SK-N-SH treated with all-trans-retinoic acid at 6 μM for 48 hours (cell line): ENCODE results near the gene AUTS2.

Experiments
- ATAC-seq: fragments of 200-7000 bp; cut with Tn5 transposase; 3 replicates; pipeline ENCODE4 v1.9.1; 2020; ENCODE audit warnings: mild to moderate bottlenecking, moderate library complexity
- ARNTL ChIP-seq: fragments of 450-650 bp; formaldehyde crosslinking; IDR thresholded peaks from 2 replicates; pipeline ENCODE4 v1.5.0; 2020; ENCODE audit warnings: low read depth, mild to moderate bottlenecking, moderate library complexity, borderline replicate concordance
- BACH2 ChIP-seq: fragments of 250-450 bp; sonication (Bioruptor Pico); IDR thresholded peaks from 2 replicates; pipeline ENCODE4 v1.9.0; 2021; ENCODE audit warnings: mild to moderate bottlenecking, borderline replicate concordance
- CSDC2 ChIP-seq: fragments of 250-450 bp; sonication (Bioruptor Pico); IDR thresholded peaks from 2 replicates; pipeline ENCODE4 v1.5.0; 2020; ENCODE audit warnings: mild to moderate bottlenecking, moderate library complexity
- ESRRG ChIP-seq: fragments of 250-450 bp; sonication (Bioruptor Pico); IDR thresholded peaks from 2 replicates; pipeline ENCODE4 v1.6.1; 2021; ENCODE audit warnings: mild to moderate bottlenecking
- GLIS3 ChIP-seq: fragments of 250-450 bp; sonication (Bioruptor Pico); IDR thresholded peaks from 2 replicates; pipeline ENCODE4 v1.5.0; 2020; ENCODE audit warnings: mild to moderate bottlenecking, moderate library complexity
- ISL1 ChIP-seq: fragments of 250-450 bp; sonication (Bioruptor Pico); IDR thresholded peaks from 2 replicates; pipeline ENCODE4 v2.1.2; 2022; ENCODE audit warnings: mild to moderate bottlenecking, moderate library complexity
- OSR1 ChIP-seq: fragments of 250-450 bp; sonication (Bioruptor Pico); IDR thresholded peaks from 2 replicates; pipeline ENCODE4 v1.8.0; 2022; ENCODE audit warnings: moderate library complexity, mild to moderate bottlenecking, inconsistent platforms
- PPARA ChIP-seq: fragments of 250-450 bp; sonication (Bioruptor Pico); IDR thresholded peaks from 2 replicates; pipeline ENCODE4 v1.5.0; 2020; ENCODE audit warnings: mild to moderate bottlenecking, borderline replicate concordance
- RARB ChIP-seq: fragments of 250-450 bp; sonication (Bioruptor Pico); IDR thresholded peaks from 2 replicates; pipeline ENCODE4 v1.8.0; 2021; ENCODE audit warnings: mild to moderate bottlenecking, moderate library complexity
- SNAI2 ChIP-seq: fragments of 250-450 bp; sonication (Bioruptor Pico); IDR thresholded peaks from 2 replicates; pipeline ENCODE4 v1.5.0; 2020; ENCODE audit warnings: mild to moderate bottlenecking, moderate library complexity
- TCF4 ChIP-seq: fragments of 250-450 bp; sonication (Bioruptor Pico); IDR thresholded peaks from 2 replicates; pipeline ENCODE4 v1.8.0; 2021; ENCODE audit warnings: mild to moderate bottlenecking, moderate library complexity, borderline replicate concordance
- ZC3H10 ChIP-seq: fragments of 250-450 bp; sonication (Bioruptor Pico); IDR thresholded peaks from 2 replicates; pipeline ENCODE4 v1.5.1; 2021; ENCODE audit warnings: mild to moderate bottlenecking, moderate library complexity
- ZFP3 ChIP-seq: fragments of 250-450 bp; sonication (Bioruptor Pico); IDR thresholded peaks from 2 replicates; pipeline ENCODE4 v1.5.0; 2020; ENCODE audit warnings: mild to moderate bottlenecking, moderate library complexity
- ZFP30 ChIP-seq: fragments of 450-650 bp; formaldehyde crosslinking; IDR thresholded peaks from 2 replicates; pipeline ENCODE4 v1.5.0; 2022; ENCODE audit warnings: mild to moderate bottlenecking, moderate library complexity
- ZNF565 ChIP-seq: fragments of 450-650 bp; formaldehyde crosslinking; conservative IDR thresholded peaks from 2 replicates; pipeline ENCODE4 v1.5.0; 2020; ENCODE audit warnings: low read depth, mild to moderate bottlenecking, moderate library complexity
- ZNF70 ChIP-seq: fragments of 450-650 bp; formaldehyde crosslinking; IDR thresholded peaks from 2 replicates; pipeline ENCODE4 v1.5.0; 2020; ENCODE audit warnings: mild to moderate bottlenecking, moderate library complexity
- ZNF8 ChIP-seq: fragments of 450-650 bp; formaldehyde crosslinking; IDR thresholded peaks from 2 replicates; pipeline ENCODE4 v1.5.0; 2020; ENCODE audit warnings: mild to moderate bottlenecking, moderate library complexity
- TF ChIP-seq, protein P1 (sequence below): fragments of 250-450 bp; sonication (Bioruptor Pico); IDR thresholded peaks from 2 replicates; pipeline ENCODE4 v1.5.1; 2020; ENCODE audit warnings: low read depth, mild to moderate bottlenecking, moderate library complexity
- TF ChIP-seq, protein P2 (sequence below): fragments of 250-450 bp; sonication (Bioruptor Pico); IDR thresholded peaks from 2 replicates; pipeline ENCODE4 v1.5.0; 2020; ENCODE audit warnings: mild to moderate bottlenecking, moderate library complexity
- TF ChIP-seq, protein P3 (sequence below): fragments of 250-450 bp; sonication (Bioruptor Pico); IDR thresholded peaks from 2 replicates; pipeline ENCODE4 v1.8.0; 2020; ENCODE audit warnings: mild to moderate bottlenecking, moderate library complexity, borderline replicate concordance
- TF ChIP-seq, protein P4 (sequence below): fragments of 250-450 bp; sonication (Bioruptor Pico); IDR thresholded peaks from 2 replicates; pipeline ENCODE4 v1.8.0; 2021; ENCODE audit warnings: low read depth, mild to moderate bottlenecking, moderate library complexity, borderline replicate concordance

Gene AUTS2

DNA sequence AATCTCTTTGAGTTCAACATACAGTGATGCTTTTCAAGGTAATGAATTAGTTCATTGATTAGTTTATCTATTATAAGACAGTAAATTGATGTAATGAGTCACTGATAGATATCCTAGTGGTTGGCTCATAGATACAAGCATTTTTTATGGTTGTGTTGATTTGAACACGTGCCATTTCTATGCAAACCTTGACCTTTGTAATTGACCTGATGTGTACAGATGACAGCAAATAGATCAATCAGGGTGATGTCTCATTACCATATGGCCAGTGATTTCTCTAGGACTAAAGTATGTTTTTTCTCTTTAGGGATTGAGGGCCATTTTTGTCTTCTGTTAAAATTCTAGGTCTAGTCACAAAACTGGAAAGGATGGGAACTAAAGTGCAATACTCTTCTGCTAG lies 773.4 kb downstream of the AUTS2 start:
- ATAC-seq = no peak
- TF ChIP-seq, protein P1, sequence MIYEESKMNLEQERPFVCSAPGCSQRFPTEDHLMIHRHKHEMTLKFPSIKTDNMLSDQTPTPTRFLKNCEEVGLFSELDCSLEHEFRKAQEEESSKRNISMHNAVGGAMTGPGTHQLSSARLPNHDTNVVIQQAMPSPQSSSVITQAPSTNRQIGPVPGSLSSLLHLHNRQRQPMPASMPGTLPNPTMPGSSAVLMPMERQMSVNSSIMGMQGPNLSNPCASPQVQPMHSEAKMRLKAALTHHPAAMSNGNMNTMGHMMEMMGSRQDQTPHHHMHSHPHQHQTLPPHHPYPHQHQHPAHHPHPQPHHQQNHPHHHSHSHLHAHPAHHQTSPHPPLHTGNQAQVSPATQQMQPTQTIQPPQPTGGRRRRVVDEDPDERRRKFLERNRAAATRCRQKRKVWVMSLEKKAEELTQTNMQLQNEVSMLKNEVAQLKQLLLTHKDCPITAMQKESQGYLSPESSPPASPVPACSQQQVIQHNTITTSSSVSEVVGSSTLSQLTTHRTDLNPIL (CRISPR knock-in tag) = no peak
- no peak for TF ChIP-seq GLIS3
- no peak for TF ChIP-seq ZNF565
- no peak for TF ChIP-seq ZFP30
- TF ChIP-seq, protein P2, sequence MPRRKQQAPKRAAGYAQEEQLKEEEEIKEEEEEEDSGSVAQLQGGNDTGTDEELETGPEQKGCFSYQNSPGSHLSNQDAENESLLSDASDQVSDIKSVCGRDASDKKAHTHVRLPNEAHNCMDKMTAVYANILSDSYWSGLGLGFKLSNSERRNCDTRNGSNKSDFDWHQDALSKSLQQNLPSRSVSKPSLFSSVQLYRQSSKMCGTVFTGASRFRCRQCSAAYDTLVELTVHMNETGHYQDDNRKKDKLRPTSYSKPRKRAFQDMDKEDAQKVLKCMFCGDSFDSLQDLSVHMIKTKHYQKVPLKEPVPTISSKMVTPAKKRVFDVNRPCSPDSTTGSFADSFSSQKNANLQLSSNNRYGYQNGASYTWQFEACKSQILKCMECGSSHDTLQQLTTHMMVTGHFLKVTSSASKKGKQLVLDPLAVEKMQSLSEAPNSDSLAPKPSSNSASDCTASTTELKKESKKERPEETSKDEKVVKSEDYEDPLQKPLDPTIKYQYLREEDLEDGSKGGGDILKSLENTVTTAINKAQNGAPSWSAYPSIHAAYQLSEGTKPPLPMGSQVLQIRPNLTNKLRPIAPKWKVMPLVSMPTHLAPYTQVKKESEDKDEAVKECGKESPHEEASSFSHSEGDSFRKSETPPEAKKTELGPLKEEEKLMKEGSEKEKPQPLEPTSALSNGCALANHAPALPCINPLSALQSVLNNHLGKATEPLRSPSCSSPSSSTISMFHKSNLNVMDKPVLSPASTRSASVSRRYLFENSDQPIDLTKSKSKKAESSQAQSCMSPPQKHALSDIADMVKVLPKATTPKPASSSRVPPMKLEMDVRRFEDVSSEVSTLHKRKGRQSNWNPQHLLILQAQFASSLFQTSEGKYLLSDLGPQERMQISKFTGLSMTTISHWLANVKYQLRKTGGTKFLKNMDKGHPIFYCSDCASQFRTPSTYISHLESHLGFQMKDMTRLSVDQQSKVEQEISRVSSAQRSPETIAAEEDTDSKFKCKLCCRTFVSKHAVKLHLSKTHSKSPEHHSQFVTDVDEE (CRISPR knock-in tag) = no peak
- no peak for TF ChIP-seq ZFP3 (CRISPR knock-in tag)
- TF ChIP-seq ISL1 (CRISPR knock-in tag) = no peak
- no peak for TF ChIP-seq ZC3H10 (CRISPR knock-in tag)
- no peak for TF ChIP-seq PPARA (CRISPR knock-in tag)
- no peak for TF ChIP-seq TCF4
- no peak for TF ChIP-seq OSR1 (CRISPR knock-in tag)
- no peak for TF ChIP-seq ZNF70
- TF ChIP-seq ZNF8 (CRISPR knock-in tag) = no peak
- TF ChIP-seq BACH2 (CRISPR knock-in tag) = no peak
- TF ChIP-seq ARNTL = no peak
- no peak for TF ChIP-seq SNAI2 (CRISPR knock-in tag)
- TF ChIP-seq, protein P3, sequence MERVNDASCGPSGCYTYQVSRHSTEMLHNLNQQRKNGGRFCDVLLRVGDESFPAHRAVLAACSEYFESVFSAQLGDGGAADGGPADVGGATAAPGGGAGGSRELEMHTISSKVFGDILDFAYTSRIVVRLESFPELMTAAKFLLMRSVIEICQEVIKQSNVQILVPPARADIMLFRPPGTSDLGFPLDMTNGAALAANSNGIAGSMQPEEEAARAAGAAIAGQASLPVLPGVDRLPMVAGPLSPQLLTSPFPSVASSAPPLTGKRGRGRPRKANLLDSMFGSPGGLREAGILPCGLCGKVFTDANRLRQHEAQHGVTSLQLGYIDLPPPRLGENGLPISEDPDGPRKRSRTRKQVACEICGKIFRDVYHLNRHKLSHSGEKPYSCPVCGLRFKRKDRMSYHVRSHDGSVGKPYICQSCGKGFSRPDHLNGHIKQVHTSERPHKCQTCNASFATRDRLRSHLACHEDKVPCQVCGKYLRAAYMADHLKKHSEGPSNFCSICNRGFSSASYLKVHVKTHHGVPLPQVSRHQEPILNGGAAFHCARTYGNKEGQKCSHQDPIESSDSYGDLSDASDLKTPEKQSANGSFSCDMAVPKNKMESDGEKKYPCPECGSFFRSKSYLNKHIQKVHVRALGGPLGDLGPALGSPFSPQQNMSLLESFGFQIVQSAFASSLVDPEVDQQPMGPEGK (CRISPR knock-in tag) = no peak
- no peak for TF ChIP-seq RARB
- TF ChIP-seq CSDC2 = no peak
- TF ChIP-seq, protein P4, sequence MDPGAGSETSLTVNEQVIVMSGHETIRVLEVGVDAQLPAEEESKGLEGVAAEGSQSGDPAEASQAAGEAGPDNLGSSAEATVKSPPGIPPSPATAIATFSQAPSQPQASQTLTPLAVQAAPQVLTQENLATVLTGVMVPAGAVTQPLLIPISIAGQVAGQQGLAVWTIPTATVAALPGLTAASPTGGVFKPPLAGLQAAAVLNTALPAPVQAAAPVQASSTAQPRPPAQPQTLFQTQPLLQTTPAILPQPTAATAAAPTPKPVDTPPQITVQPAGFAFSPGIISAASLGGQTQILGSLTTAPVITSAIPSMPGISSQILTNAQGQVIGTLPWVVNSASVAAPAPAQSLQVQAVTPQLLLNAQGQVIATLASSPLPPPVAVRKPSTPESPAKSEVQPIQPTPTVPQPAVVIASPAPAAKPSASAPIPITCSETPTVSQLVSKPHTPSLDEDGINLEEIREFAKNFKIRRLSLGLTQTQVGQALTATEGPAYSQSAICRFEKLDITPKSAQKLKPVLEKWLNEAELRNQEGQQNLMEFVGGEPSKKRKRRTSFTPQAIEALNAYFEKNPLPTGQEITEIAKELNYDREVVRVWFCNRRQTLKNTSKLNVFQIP (CRISPR knock-in tag) = no peak

DNA sequence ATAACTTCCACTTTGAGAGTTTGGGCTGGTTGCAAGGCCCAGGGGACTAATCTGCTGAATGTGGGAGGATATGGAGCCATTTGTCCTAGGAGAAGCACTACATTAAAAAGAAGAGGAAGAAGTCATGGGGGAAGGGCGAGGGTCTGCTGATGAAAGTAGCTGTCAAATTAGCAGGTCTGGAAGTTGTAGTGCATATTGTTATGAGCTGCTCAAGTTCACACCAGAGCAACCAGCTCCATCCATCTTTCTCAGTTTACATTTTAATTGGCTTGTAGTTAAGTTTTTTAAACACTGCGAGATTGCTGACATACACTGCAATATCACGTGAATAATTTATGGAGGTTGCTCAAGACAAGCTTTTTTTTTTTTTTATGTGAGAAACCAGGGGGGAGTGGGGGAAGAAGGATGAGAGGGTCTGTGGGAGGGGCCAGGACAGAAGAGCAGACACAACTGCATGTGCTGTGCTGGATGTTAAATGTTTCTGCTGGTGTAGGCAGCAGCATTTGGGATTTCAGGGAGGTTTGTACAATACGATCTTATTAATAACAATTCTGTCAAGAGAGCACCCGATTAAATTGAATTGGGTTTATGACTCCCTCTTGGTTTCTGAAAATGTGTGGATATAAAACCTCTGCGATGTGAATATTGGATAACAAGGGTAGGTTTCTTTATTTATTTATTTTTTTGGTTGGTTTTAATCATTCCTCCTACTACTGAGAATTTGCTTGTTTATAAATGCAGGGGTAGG lies 774.7 kb downstream of the AUTS2 start:
- no peak for TF ChIP-seq ZNF8 (CRISPR knock-in tag)
- TF ChIP-seq ZNF70 = peak; percentile 65; the same call in 1 of the 2 replicates
- TF ChIP-seq, all 23 proteins: peak for 1
- no peak for ATAC-seq

DNA sequence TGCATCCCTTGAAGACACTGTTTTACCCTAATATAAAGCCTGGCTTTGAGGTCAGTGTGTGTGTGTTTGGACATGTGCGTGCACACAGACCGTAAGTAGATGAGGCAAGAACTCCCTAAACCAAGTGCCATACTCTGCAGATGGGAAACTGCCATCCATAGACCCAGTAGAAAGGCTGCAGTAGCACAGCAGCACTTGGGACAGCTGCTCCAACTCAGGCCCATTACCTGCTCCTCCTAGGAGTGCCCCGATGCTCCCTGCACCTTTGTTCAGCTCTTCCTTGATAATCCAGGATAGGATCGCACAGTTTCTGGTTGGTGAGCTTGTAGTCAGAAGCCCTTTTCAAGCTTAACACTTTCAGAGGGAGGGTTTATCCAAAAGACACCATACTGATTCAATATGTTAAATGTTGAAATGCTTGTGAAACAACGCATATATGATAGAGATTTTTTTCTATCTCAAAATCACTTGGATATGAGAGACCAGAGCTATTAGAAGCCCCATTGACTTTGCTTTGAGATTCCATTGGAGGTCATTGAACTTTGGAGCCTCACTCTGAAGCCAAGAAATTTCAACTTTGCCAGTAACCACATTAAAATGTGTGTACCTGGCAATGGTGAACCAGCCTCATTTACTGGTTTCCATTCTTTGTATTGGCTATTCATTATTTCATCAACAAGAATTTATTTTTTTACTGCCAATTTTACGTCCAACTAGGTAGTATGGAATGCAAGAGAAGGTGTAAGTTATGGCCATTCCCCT lies 776.7 kb downstream of the AUTS2 start:
- ATAC-seq = peak; percentile 53
- TF ChIP-seq CSDC2 (no peak), ISL1 (CRISPR knock-in tag) (peak; percentile 81)

DNA sequence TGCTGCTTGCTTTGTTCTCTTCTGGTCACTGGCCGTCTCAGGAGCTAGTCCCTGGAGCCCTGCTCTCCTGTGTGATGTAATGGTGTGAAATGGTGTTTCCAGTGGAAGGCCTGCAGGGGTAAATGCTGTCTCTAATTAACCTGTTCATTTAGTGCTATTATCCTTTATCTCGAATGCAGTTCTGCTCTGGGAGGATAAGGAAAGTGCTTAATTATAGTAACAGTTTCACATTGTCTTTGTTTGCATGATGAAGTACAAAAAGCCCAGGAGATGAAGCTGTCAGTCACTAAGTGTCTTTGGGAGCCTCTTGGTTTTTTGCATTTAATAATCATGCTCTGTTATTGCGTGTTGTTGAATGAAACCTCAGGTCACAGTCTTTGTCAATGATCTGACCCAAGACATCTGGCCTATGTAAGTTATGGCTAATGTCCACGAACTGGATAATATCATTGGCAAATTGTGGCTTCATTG lies 778.3 kb downstream of the AUTS2 start:
- no peak for ATAC-seq
- TF ChIP-seq ESRRG (CRISPR knock-in tag) (no peak), OSR1 (CRISPR knock-in tag) (no peak), ZNF70 (no peak), ZC3H10 (CRISPR knock-in tag) (no peak), TCF4 (peak; percentile 41; the same call in 1 of the 2 replicates), PPARA (CRISPR knock-in tag) (no peak), SNAI2 (CRISPR knock-in tag) (no peak), ISL1 (CRISPR knock-in tag) (peak; percentile 36; the same call in 1 of the 2 replicates)
- TF ChIP-seq, protein P4 (CRISPR knock-in tag) = no peak
